T-helper 2 cell treated with Interferon-gamma antibody and Interleukin-4, amounts not matched to agents 5 μg/mL and 100 μg/mL, for 36 hours (primary cell): ENCODE results near the gene TCN1.
"Not testable (repeated sequence)": the region's sequence is repeated elsewhere in the genome, so short reads cannot be mapped to it uniquely, and the experiment has no call there.

Experiments
- DNase-seq: peaks from one replicate; pipeline ENCODE4 v3.0.0; 2021; ENCODE audit warnings: low spot score
- H3K27ac Mint-ChIP-seq: one replicate; pipeline ENCODE4 v1.8.0; 2021; ENCODE audit warnings: mild to moderate bottlenecking, mixed read lengths
- H3K27me3 Mint-ChIP-seq: one replicate; pipeline ENCODE4 v1.8.0; 2021; ENCODE audit warnings: low read depth, mixed read lengths
- H3K36me3 Mint-ChIP-seq: one replicate; pipeline ENCODE4 v1.8.0; 2021; ENCODE audit warnings: low read depth, mixed read lengths
- H3K4me1 Mint-ChIP-seq: one replicate; pipeline ENCODE4 v1.8.0; 2021; ENCODE audit warnings: low read depth, mixed read lengths
- H3K4me3 Mint-ChIP-seq: one replicate; pipeline ENCODE4 v1.8.0; 2022; ENCODE audit warnings: mild to moderate bottlenecking, moderate library complexity, mixed read lengths
- H3K9me3 Mint-ChIP-seq: one replicate; pipeline ENCODE4 v1.8.0; 2021; ENCODE audit warnings: mixed read lengths

TCN1 gene

GRCh38 chr11:59875856-59876519, 9.7 kb upstream of the TCN1 start:
- H3K27me3 Mint-ChIP-seq = peaks cover 4% of the 10 kb centered on the region
- DNase-seq = no peak
- no peaks in the 10 kb centered on the region for H3K36me3 Mint-ChIP-seq
- H3K4me3 Mint-ChIP-seq = no peak overlapping the region
- peaks cover 9% of the 10 kb centered on the region for H3K9me3 Mint-ChIP-seq
- H3K4me1 Mint-ChIP-seq = peaks cover 2% of the 10 kb centered on the region
- H3K27ac Mint-ChIP-seq = no peak overlapping the region

- Mint-ChIP-seq H3K27me3 (peaks cover 4% of the 10 kb centered on the region), H3K27ac (no peak overlapping the region), H3K4me3 (no peak overlapping the region), H3K4me1 (peaks cover 2% of the 10 kb centered on the region), H3K36me3 (no peaks in the 10 kb centered on the region), H3K9me3 (peaks cover 20% of the 10 kb centered on the region)
- DNase-seq = no peak
Measured at GRCh38 chr11:59872076-59872475, 5.8 kb upstream of the TCN1 start.

GRCh38 chr11:59867946-59868345, 1.7 kb upstream of the TCN1 start:
- H3K27ac Mint-ChIP-seq = no peak overlapping the region

DNA sequence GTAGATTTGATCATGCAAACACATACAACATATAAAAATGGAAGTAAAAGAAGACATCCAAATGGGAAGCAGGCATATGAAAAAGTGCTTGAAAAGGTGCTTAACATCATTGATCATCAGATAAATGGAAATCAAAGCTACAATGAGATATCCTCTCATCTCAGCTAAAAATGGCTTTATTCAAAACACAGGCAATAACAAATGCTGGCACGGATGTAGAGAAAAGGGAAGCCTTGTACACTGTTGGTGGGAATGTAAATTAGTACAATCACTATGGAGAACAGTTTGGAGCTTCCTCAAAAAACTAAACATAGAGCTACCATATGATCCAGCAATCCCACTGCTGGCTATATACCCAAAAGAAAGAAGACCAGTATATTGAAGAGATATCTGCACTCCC, 549 bp upstream of the TCN1 start:
- H3K9me3 Mint-ChIP-seq = peaks cover 16% of the 10 kb centered on the region
- peaks cover 7% of the 10 kb centered on the region for H3K4me1 Mint-ChIP-seq
- no peaks in the 10 kb centered on the region for H3K36me3 Mint-ChIP-seq
- no peak for DNase-seq
- H3K27me3 Mint-ChIP-seq = peaks cover 3% of the 10 kb centered on the region
- no peak overlapping the region for H3K4me3 Mint-ChIP-seq
- no peak overlapping the region for H3K27ac Mint-ChIP-seq

More at GRCh38 chr11:59867946-59868345, 1.7 kb upstream of the TCN1 start:
- DNase-seq = no peak
- H3K4me1 Mint-ChIP-seq = peaks cover 9% of the 10 kb centered on the region
- peaks cover 3% of the 10 kb centered on the region for H3K27me3 Mint-ChIP-seq
- no peak overlapping the region for H3K4me3 Mint-ChIP-seq
- no peaks in the 10 kb centered on the region for H3K36me3 Mint-ChIP-seq
- H3K9me3 Mint-ChIP-seq = peaks cover 20% of the 10 kb centered on the region

GRCh38 chr11:59865031-59865430, 1.3 kb downstream of the TCN1 start:
- H3K27ac Mint-ChIP-seq = no peak overlapping the region
- H3K27me3 Mint-ChIP-seq = peaks cover 3% of the 10 kb centered on the region
- H3K4me1 Mint-ChIP-seq = peaks cover 10% of the 10 kb centered on the region
- H3K4me3 Mint-ChIP-seq = no peak overlapping the region
- DNase-seq = peak; percentile 23
- peaks cover 3% of the 10 kb centered on the region for H3K9me3 Mint-ChIP-seq
- peaks cover 3% of the 10 kb centered on the region for H3K36me3 Mint-ChIP-seq

GRCh38 chr11:59862252-59862651, 4.0 kb downstream of the TCN1 start:
- DNase-seq = no peak
- peaks cover 19% of the 10 kb centered on the region for H3K36me3 Mint-ChIP-seq
- no peaks in the 10 kb centered on the region for H3K27me3 Mint-ChIP-seq
- H3K9me3 Mint-ChIP-seq = peaks cover 15% of the 10 kb centered on the region
- peaks cover 31% of the 10 kb centered on the region for H3K4me1 Mint-ChIP-seq
- H3K27ac Mint-ChIP-seq = no peak overlapping the region
- H3K4me3 Mint-ChIP-seq = no peak overlapping the region

DNA sequence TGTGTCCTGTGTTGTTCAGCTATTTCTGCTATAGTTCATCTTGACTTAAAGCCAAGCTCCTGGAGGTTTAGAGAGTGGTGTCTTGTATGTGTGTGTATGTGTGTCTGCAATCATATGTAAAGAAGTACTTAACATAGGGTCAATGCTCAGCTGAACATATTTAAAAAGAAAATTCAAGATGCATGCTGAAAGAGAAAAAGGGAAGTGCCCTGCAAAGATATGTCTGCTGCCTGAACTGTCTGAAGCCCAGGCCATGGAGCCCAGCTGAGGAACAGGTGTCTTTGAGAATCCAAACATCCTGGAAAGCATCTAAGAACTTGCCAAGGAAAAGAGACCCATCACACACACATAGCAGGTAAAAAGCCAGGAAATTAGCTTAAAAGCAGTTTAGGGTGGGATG, 6.6 kb downstream of the TCN1 start:
- no peak for DNase-seq
- H3K4me1 Mint-ChIP-seq = peaks cover 36% of the 10 kb centered on the region
- H3K36me3 Mint-ChIP-seq = peaks cover 20% of the 10 kb centered on the region
- H3K4me3 Mint-ChIP-seq = no peak overlapping the region
- no peaks in the 10 kb centered on the region for H3K27me3 Mint-ChIP-seq
- H3K9me3 Mint-ChIP-seq = peaks cover 19% of the 10 kb centered on the region
- H3K27ac Mint-ChIP-seq = peak overlapping the region; percentile 74

- H3K4me3 Mint-ChIP-seq = peak overlapping the region; percentile 68
- peaks cover 37% of the 10 kb centered on the region for H3K4me1 Mint-ChIP-seq
- no peaks in the 10 kb centered on the region for H3K27me3 Mint-ChIP-seq
- peak overlapping the region; percentile 95 for H3K27ac Mint-ChIP-seq
- H3K36me3 Mint-ChIP-seq = peaks cover 20% of the 10 kb centered on the region
- peak; percentile 56 for DNase-seq
- peaks cover 19% of the 10 kb centered on the region for H3K9me3 Mint-ChIP-seq
Measured at GRCh38 chr11:59857439-59858434, 8.6 kb downstream of the TCN1 start.

GRCh38 chr11:59854871-59855270, 11.4 kb downstream of the TCN1 start:
- H3K4me3 Mint-ChIP-seq = no peak overlapping the region
- H3K27ac Mint-ChIP-seq = no peak overlapping the region
- peaks cover 17% of the 10 kb centered on the region for H3K36me3 Mint-ChIP-seq
- DNase-seq = no peak
- peaks cover 19% of the 10 kb centered on the region for H3K9me3 Mint-ChIP-seq
- H3K27me3 Mint-ChIP-seq = no peaks in the 10 kb centered on the region
- H3K4me1 Mint-ChIP-seq = peaks cover 35% of the 10 kb centered on the region

DNA sequence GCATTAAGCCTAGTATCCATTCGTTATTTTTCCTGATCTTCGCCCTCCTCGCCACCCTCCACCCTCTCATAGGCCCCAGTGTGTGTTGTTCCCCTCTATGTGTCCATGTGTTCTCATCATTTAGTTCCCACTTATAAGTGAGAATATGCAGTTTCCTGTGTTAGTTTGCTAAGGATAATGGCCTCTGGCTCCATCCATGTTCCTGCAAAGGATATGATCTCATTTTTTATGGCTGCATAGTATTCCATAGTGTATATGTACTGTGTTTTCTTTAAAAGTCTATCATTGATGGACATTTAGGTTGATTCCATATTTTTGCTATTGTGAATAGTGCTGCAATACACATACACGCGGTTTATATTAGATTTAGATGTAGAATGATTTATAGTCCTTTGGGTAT, 14.9 kb downstream of the TCN1 start:
- not testable (repeated sequence) for H3K9me3 Mint-ChIP-seq, H3K27ac Mint-ChIP-seq, H3K27me3 Mint-ChIP-seq, H3K4me3 Mint-ChIP-seq, H3K4me1 Mint-ChIP-seq, H3K36me3 Mint-ChIP-seq, DNase-seq

DNA sequence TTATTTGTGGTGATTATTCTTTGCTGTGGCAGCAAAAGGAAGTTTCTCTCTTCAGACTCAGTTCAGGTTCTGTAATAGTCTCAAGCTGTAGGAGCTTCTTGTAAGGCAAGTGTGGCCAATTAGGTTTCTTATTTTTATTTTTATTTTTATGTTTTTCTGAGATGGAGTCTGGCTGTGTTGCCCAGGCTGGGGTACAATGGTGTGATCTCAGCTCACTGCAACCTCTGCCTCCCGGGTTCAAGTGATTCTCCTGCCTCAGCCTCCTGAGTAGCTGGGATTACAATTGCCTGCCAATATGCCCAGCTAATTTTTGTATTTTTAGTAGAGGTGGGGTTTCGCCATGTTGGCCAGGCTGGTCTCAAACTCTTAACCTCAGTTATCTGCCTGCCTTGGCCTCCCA, 16.7 kb downstream of the TCN1 start:
- H3K36me3 Mint-ChIP-seq, H3K27ac Mint-ChIP-seq, H3K4me3 Mint-ChIP-seq, DNase-seq, H3K4me1 Mint-ChIP-seq, H3K27me3 Mint-ChIP-seq, H3K9me3 Mint-ChIP-seq: not testable (repeated sequence)

DNA sequence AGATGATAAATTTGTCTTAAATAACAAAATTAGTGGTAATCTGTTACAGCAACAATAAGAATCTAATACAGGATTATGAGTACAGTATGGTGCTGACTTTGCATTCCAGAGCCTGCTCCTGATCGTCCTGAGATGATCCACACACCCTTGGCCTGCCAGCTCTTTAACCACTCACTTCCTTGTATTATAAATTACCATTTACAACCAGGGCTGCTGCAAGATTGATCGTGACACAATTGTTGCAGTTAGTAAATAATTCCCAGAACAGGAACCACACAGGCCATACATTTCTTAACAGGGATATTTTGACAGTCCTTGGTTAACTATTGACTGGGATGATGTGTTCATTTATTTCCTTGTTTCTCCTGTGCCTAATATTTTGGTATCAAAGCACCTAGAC, 17.2 kb downstream of the TCN1 start:
- H3K4me1 Mint-ChIP-seq = peaks cover 4% of the 10 kb centered on the region
- H3K27ac Mint-ChIP-seq = no peak overlapping the region
- no peaks in the 10 kb centered on the region for H3K36me3 Mint-ChIP-seq
- H3K27me3 Mint-ChIP-seq = no peaks in the 10 kb centered on the region
- no peak for DNase-seq
- no peaks in the 10 kb centered on the region for H3K9me3 Mint-ChIP-seq
- no peak overlapping the region for H3K4me3 Mint-ChIP-seq

GRCh38 chr11:59848439-59848838, 17.8 kb downstream of the TCN1 start:
- not testable (repeated sequence) for H3K27me3 Mint-ChIP-seq, DNase-seq, H3K9me3 Mint-ChIP-seq, H3K4me3 Mint-ChIP-seq, H3K27ac Mint-ChIP-seq, H3K4me1 Mint-ChIP-seq, H3K36me3 Mint-ChIP-seq

DNA sequence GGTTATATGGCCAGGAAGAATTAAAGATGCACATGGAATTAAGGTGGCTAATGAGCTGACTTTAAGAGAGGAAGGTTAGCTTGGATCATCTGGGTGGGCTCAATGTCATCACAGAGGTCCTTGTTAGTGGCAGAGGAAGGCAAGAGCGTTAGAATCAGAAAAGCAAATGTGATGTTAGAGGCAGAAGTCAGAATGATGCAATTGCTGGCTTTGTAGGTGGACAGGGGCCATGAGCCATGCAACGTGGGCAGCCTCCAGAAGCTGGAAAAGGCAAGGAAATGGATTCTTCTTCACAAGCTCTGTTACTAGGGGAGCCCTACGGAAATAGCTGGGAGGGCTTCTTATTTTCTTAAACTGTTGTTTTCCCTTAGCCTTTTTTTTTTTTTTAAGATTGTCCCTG, 18.7 kb downstream of the TCN1 start:
- DNase-seq = no peak
- Mint-ChIP-seq H3K4me3 (no peak overlapping the region), H3K4me1 (peaks cover 2% of the 10 kb centered on the region), H3K27ac (no peak overlapping the region), H3K9me3 (no peaks in the 10 kb centered on the region), H3K27me3 (no peaks in the 10 kb centered on the region), H3K36me3 (no peaks in the 10 kb centered on the region)
